EH (cell line): Measurements from ENCODE around the gene SLC34A3.

Experiments
- DNase-seq: peaks from one replicate; pipeline ENCODE4 v3.0.0-alpha.2; 2015; ENCODE audit warnings: low read depth

The SLC34A3 gene

GRCh38 chr9:137255448-137256114 is 24.9 kb downstream of the SLC34A3 start:
- peak; percentile 50 for DNase-seq

- no peak for DNase-seq
Observed at GRCh38 chr9:137256362-137256761, 25.7 kb downstream of the SLC34A3 start.

- no peak for DNase-seq
Observed at GRCh38 chr9:137256856-137257255, 26.2 kb downstream of the SLC34A3 start.

GRCh38 chr9:137262173-137262908 is 31.6 kb downstream of the SLC34A3 start:
- DNase-seq = peak; percentile 54

GRCh38 chr9:137262909-137263285 is 32.2 kb downstream of the SLC34A3 start:
- no peak for DNase-seq

GRCh38 chr9:137263506-137263905 is 32.8 kb downstream of the SLC34A3 start:
- no peak for DNase-seq

- DNase-seq = no peak
Observed at GRCh38 chr9:137264067-137264466, 33.4 kb downstream of the SLC34A3 start.

- no peak for DNase-seq
Observed at GRCh38 chr9:137265496-137266161, 34.9 kb downstream of the SLC34A3 start.

GRCh38 chr9:137266162-137266527 is 35.4 kb downstream of the SLC34A3 start:
- no peak for DNase-seq

- no peak for DNase-seq
Observed at GRCh38 chr9:137266585-137267453, 36.1 kb downstream of the SLC34A3 start.

- DNase-seq = no peak
Observed at GRCh38 chr9:137267933-137268355, 37.2 kb downstream of the SLC34A3 start.

GRCh38 chr9:137268538-137269201 is 38.0 kb downstream of the SLC34A3 start:
- DNase-seq = no peak

GRCh38 chr9:137269231-137269772 is 38.6 kb downstream of the SLC34A3 start:
- DNase-seq = peak; percentile 89

- DNase-seq = no peak
Observed at GRCh38 chr9:137270929-137271695, 40.4 kb downstream of the SLC34A3 start.

- DNase-seq = no peak
Observed at GRCh38 chr9:137271696-137272076, 41.0 kb downstream of the SLC34A3 start.

GRCh38 chr9:137272241-137273094 is 41.8 kb downstream of the SLC34A3 start:
- DNase-seq = no peak

GRCh38 chr9:137273095-137273490 is 42.4 kb downstream of the SLC34A3 start:
- no peak for DNase-seq

- DNase-seq = no peak
Observed at GRCh38 chr9:137273611-137274320, 43.1 kb downstream of the SLC34A3 start.

GRCh38 chr9:137275203-137275587 is 44.5 kb downstream of the SLC34A3 start:
- no peak for DNase-seq
